MCF 10A (cell line): ENCODE results near the gene TFAP2C. TPM values are rescaled to one million over a fixed set of nuclear protein-coding genes. Genes with fewer than 3 reads are reported as not detected.

Source experiments
- BruUV-seq: library from RNA; stranded (reverse); fragments of 400-500 nt; replicated peaks from 2 replicates; lab custom pipeline; 2021; lab: Mats Ljungman, UMichigan
- CTCF ChIA-PET: fragments of 300-600 bp; sonication (Branson Sonifier 250); formaldehyde crosslinking; extraction: SDS; loops from one replicate; lab custom pipeline; 2021; ENCODE audit warnings: antibody characterized with exemption, inconsistent platforms; lab: Yijun Ruan, JAX
- POLR2A ChIA-PET: fragments of 300-600, 350-650 bp; sonication (Branson Sonifier 250); formaldehyde crosslinking; extraction: SDS; loops from one replicate; lab custom pipeline; 2020; ENCODE audit warnings: antibody characterized with exemption, inconsistent platforms; lab: Yijun Ruan, JAX
- DNase-seq: peaks from one replicate; pipeline ENCODE4 v3.0.0-alpha.2; 2018; ENCODE audit not compliant: unreplicated experiment
- H3K27ac Mint-ChIP-seq: one replicate; pipeline ENCODE4 v1.8.0; 2022; ENCODE audit warnings: mild to moderate bottlenecking, low read depth, mixed read lengths; ENCODE audit not compliant: unreplicated experiment
- H3K27me3 Mint-ChIP-seq: one replicate; pipeline ENCODE4 v1.8.0; 2022; ENCODE audit warnings: mixed read lengths; ENCODE audit not compliant: insufficient read depth, unreplicated experiment
- H3K36me3 Mint-ChIP-seq: one replicate; pipeline ENCODE4 v1.8.0; 2022; ENCODE audit warnings: mild to moderate bottlenecking, moderate library complexity, mixed read lengths; ENCODE audit not compliant: insufficient read depth, unreplicated experiment
- H3K4me1 Mint-ChIP-seq: one replicate; pipeline ENCODE4 v1.8.0; 2022; ENCODE audit warnings: mixed read lengths; ENCODE audit not compliant: insufficient read depth, unreplicated experiment
- H3K4me3 Mint-ChIP-seq: one replicate; pipeline ENCODE4 v1.8.0; 2022; ENCODE audit warnings: mild to moderate bottlenecking, moderate library complexity, mixed read lengths; ENCODE audit not compliant: unreplicated experiment
- H3K9me3 Mint-ChIP-seq: one replicate; pipeline ENCODE4 v1.8.0; 2022; ENCODE audit warnings: mixed read lengths; ENCODE audit not compliant: unreplicated experiment
- CTCF ChIP-seq: fragments of 200-600 bp; IDR thresholded peaks from one replicate; pipeline ENCODE4 v1.8.0; 2022; ENCODE audit warnings: antibody characterized with exemption, mild to moderate bottlenecking; ENCODE audit not compliant: unreplicated experiment
- intact Hi-C: fragments of 100-400 bp; cut with micrococcal nuclease; formaldehyde crosslinking; loops from 2 replicates; pipeline ENCODE4 v1.14.1; 2022
- total RNA-seq: library from RNA; stranded (reverse); gene quantifications from 2 replicates; pipeline ENCODE4 v1.2.3, GENCODE V29; 2022

The TFAP2C gene
- total RNA-seq, 1 experiment from 2014 or later = 13.2 TPM

DNA sequence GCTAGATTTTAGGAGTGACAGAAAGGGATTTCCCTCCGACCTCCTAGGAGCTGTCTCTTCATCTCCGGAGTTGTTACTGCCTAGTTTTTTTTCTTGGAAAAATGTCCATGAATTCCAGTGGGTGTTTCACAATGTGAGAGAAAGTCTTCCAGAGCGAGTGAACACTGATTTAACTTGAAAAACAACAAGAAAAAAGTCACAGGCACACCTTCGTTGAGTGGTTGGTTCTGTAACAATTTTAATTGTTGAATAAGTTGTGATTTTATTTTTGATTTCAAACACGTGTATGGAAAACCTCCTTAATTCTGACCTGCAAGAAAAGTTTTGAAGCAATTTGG is 2.9 kb downstream of the TFAP2C start:
- no peaks in the 10 kb centered on the region for H3K27me3 Mint-ChIP-seq
- no peak for TF ChIP-seq CTCF
- TSS peak; percentile 21 for BruUV-seq
- H3K36me3 Mint-ChIP-seq = peaks cover 29% of the 10 kb centered on the region
- peak; percentile 19 for DNase-seq
- peaks cover 37% of the 10 kb centered on the region for H3K4me1 Mint-ChIP-seq
- CTCF ChIA-PET = interaction anchor here (0.7 to 8.5 kb wide), 9 partner anchors 14 to 701 kb away, joined by 3 to 121 read pairs (median 4); no protein-coding TSS in a partner anchor
- peak overlapping the region; percentile 90 for H3K4me3 Mint-ChIP-seq
- POLR2A ChIA-PET = interaction anchor here (0.7 to 4.5 kb wide), 15 partner anchors 21 to 699 kb away, joined by 3 to 71 read pairs (median 4); no protein-coding TSS in a partner anchor
- intact Hi-C loops = loop anchor here (5.0 to 10.0 kb wide), 3 partner anchors 83 to 413 kb away; no protein-coding TSS in a partner anchor
- peak overlapping the region; percentile 80 for H3K27ac Mint-ChIP-seq
- H3K9me3 Mint-ChIP-seq = no peaks in the 10 kb centered on the region

- Mint-ChIP-seq H3K4me1 (peaks cover 40% of the 10 kb centered on the region), H3K9me3 (no peaks in the 10 kb centered on the region), H3K36me3 (peaks cover 51% of the 10 kb centered on the region), H3K4me3 (peak overlapping the region; percentile 90), H3K27ac (peak overlapping the region; percentile 80), H3K27me3 (no peaks in the 10 kb centered on the region)
- ChIA-PET POLR2A (interaction anchor here (0.6 to 3.4 kb wide), 13 partner anchors 12 to 427 kb away, joined by 3 to 16 read pairs (median 3); no protein-coding TSS in a partner anchor), CTCF (interaction anchor here (0.7 to 8.5 kb wide), 7 partner anchors 83 to 1495 kb away, joined by 3 to 121 read pairs (median 6); no protein-coding TSS in a partner anchor)
- intact Hi-C loops = loop anchor here (5.0 to 10.0 kb wide), 3 partner anchors 80 to 410 kb away; no protein-coding TSS in a partner anchor
- no peak for TF ChIP-seq CTCF
- BruUV-seq = no TSS peak
- no peak for DNase-seq
These were observed 5.2 kb downstream of the TFAP2C start for GRCh38 chr20:56634307-56634706.

DNA sequence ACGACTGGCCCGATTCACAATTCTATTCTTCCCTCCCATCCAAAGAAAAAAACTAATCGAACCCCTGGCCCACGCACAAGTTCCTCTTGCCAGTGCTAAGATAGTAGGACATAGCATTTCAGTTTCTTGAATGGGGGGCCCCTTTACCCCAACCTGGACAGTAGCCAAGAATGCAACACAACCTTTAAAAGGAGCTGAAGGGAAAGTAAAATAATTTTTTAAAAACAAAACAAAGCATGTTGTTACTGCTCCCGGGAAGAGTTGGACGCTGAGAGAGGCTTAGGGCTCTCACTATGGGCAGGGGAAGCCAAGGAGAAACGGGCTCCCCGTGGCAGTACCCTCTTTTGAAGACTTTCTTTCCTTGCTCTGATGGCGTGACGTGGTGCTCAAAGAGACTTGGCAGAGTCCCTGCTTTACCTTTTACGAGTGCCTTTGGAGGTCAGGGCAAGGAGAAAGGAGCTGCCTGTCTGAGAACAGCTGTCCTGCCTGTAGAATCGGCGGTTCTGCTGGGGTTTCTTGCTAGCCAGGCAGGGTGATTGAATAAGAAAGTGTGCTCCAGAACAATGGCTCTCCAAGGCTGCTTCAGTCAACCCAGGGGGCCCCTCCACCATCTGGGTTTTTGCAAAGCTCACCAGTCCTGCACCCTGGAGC is 5.8 kb downstream of the TFAP2C start:
- intact Hi-C loops = loop anchor here (5.0 to 10.0 kb wide), 3 partner anchors 80 to 410 kb away; no protein-coding TSS in a partner anchor
- Mint-ChIP-seq H3K9me3 (no peaks in the 10 kb centered on the region), H3K4me3 (no peak overlapping the region), H3K27ac (peak overlapping the region; percentile 25), H3K4me1 (peaks cover 40% of the 10 kb centered on the region), H3K36me3 (peaks cover 56% of the 10 kb centered on the region), H3K27me3 (no peaks in the 10 kb centered on the region)
- no TSS peak for BruUV-seq
- CTCF ChIA-PET = interaction anchor here (0.5 to 8.5 kb wide), 12 partner anchors 61 to 1494 kb away, joined by 3 to 121 read pairs (median 4); no protein-coding TSS in a partner anchor
- DNase-seq = no peak
- POLR2A ChIA-PET = interaction anchor here (0.6 to 3.4 kb wide), 15 partner anchors 12 to 426 kb away, joined by 3 to 16 read pairs (median 4); no protein-coding TSS in a partner anchor
- no peak for TF ChIP-seq CTCF

GRCh38 chr20:56636716-56637115 is 7.6 kb downstream of the TFAP2C start:
- Mint-ChIP-seq H3K27ac (no peak overlapping the region), H3K9me3 (no peaks in the 10 kb centered on the region), H3K4me3 (no peak overlapping the region), H3K27me3 (no peaks in the 10 kb centered on the region), H3K4me1 (peaks cover 37% of the 10 kb centered on the region), H3K36me3 (peaks cover 71% of the 10 kb centered on the region)
- BruUV-seq = no TSS peak
- CTCF ChIA-PET = interaction anchor here (0.6 to 1.8 kb wide), 8 partner anchors 80 to 450 kb away, joined by 3 to 8 read pairs (median 3); no protein-coding TSS in a partner anchor
- POLR2A ChIA-PET = interaction anchor here (0.7 to 3.4 kb wide), 3 partner anchors 10 to 349 kb away, joined by 3 to 16 read pairs (median 3); no protein-coding TSS in a partner anchor
- TF ChIP-seq CTCF = no peak
- DNase-seq = peak; percentile 25
- intact Hi-C loops = loop anchor here (10.0 kb wide), 2 partner anchors 78 to 408 kb away; no protein-coding TSS in a partner anchor
